ENCODE results near the gene ITSN2.

Gene ITSN2

GRCh38 chr2:24179683-24180082, 180.7 kb downstream of the ITSN2 start:
- DNase-seq (ENCODE audit: low read depth): no peak

- DNase-seq (ENCODE audit: low read depth): no peak
Observed at GRCh38 chr2:24176326-24176725, 184.0 kb downstream of the ITSN2 start.

- DNase-seq (ENCODE audit: low read depth): no peak
Observed at GRCh38 chr2:24175631-24176187, 184.6 kb downstream of the ITSN2 start.

DNA sequence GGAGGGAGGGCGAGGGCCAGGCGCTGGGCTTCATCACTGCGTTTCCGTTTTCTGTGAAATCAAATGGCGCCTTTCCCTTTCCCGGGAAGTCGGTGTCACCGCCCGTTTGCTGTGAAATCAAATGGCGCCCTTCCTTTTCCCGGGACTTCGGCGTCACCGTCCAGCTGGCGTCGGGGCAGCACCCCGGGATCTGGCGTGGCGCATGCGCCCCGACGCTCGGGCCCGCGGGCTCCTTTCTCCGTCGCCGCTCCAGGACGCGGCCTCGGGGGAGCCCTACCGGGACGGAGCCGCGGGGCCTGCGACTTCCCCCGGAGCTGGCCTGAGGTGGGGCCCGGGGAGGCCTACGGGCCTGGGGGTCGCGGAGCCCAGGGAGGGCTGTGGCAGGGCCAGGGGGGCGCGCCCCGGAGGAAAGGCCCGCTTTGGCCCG, 185.5 kb downstream of the ITSN2 start, which contains the start of gene FAM228A:
Gene FAM228A, plus strand, starts transcription at position 203 of the 427 bp plus-strand sequence. CDS start 428 bp downstream, outside the sequence.
- no peak for DNase-seq (ENCODE audit: low read depth)

GRCh38 chr2:24169023-24169422, 191.3 kb downstream of the ITSN2 start:
- DNase-seq (ENCODE audit: low read depth): no peak

GRCh38 chr2:24164416-24164973, 195.8 kb downstream of the ITSN2 start:
- DNase-seq (ENCODE audit: low read depth): no peak

DNA sequence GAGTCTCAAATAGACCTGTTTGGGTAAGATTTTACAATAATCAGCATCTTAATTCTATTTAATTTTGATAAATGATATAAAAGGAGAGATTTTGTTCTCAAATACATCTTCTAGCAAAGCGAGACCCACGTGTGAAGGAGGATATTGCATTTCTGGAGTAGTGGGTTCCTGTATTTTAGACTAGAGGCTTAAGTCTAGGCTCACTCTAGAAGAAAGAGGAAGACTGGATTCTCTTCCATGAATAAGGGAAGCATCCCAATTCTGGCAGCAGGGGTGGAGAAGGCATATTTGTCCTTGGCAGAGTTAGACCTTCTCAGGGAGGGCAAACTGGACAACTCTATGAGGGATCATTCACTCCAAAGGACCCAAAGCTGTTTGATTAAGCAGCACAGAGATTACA, 196.7 kb downstream of the ITSN2 start:
- no peak for DNase-seq (ENCODE audit: low read depth)

- no peak for DNase-seq (ENCODE audit: low read depth)
Observed at GRCh38 chr2:24163186-24163585, 197.2 kb downstream of the ITSN2 start.

DNA sequence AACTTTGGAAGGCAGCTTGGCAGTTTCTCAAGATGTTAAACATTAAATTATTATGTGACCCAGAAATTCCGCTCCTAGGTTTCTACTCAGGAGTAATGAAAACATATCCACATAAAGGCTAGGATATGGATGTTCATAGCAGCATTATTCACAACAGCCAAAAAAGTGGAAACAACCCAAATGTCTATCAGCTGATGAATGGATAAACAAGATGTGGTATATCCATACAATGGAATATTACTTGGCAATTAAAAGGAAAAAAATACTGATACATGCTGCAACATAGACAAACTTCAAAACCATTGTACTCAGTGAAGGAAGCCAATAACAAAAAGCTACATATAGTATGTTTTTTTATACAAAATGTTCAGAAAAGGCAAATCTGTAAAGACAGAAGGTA, 197.8 kb downstream of the ITSN2 start:
- no peak for DNase-seq (ENCODE audit: low read depth)

DNA sequence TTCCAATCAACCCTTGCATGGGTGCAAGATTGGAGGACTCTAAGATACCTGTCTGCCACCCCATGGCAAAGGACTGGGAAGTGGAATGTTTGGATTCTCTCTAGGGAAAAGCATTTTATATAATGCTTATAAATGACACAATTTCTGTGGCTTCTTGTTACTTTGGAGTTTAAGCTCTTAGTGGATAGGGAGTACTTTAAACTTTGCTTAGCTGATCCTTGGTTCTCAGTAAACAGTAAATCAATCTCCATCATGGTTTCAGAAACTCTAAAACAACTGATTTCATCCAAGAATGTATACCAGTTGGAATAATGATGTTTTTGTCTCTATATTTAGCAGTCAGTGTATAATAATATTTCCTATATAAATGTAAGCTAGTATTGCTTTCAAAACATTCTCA, 199.6 kb downstream of the ITSN2 start:
- no peak for DNase-seq (ENCODE audit: low read depth)

- DNase-seq (ENCODE audit: low read depth): no peak
Observed at GRCh38 chr2:24159708-24160107, 200.6 kb downstream of the ITSN2 start.

DNA sequence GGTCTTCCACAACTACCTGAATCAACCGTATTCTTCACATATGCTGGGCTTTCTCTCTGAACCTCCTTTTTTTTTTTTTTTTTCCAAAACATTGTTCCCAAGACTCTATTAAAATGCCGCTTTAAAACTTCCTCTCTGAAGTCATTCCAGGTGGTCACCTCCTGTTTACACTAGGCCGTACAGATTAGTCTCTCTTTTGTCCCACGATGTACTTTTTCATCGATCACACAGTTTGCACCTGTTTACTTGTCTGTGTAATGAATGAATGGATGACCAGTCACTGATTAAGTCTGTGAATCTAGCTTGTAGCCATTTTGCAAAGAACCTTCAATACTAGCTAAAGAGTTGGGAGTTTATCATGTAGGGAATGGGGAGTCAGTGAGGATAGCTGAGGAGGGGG, 202.2 kb downstream of the ITSN2 start:
- no peak for DNase-seq (ENCODE audit: low read depth)

- no peak for DNase-seq (ENCODE audit: low read depth)
Observed at GRCh38 chr2:24153478-24153877, 206.9 kb downstream of the ITSN2 start.

Measured in T-helper 22 cell (primary cell).